ENCODE data around the gene ART1. TPM values are rescaled to one million over a fixed set of nuclear protein-coding genes. Genes with fewer than 3 reads are reported as not detected.

ART1 gene
- total RNA-seq, 1 donor from 2014 or later, result not detected

DNA sequence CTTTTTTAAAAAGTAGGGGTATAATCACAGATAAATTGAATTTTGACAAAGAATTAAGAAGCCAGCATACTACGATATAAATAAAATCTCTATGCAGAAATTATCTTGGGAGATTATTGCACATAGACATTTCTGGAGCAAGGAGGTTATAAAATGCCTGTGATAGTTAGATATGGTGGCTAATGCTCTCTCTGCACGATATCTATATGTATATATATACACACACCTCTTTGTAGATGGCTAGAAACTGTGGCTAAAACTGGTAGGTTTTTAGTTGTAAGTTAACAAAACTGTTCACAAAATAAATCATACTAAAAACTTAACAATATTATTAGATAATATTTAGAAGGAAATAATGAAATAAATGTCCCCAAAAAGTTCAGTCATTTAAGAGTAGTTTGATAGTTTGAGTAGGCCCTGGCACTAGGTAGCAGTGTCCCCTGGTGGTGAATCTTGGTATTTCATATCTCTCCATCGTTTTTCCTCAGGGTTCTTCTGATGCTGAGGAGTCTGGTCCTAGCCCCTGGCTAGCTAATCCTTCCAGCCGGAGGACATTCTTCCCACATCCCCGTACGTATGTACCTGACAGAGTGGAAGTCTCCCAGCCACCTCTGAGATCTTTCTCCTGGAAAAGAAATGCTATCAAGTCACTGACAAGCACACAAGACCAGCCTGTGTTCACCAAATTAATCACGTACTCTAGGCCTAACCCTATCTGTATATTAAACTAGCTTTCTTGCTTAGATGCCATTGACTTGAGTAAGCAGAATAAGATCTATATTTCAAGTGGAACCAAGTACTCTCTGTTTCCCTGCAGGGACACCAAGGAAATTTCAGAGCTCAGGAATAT lies 35.3 kb upstream of the ART1 start:
- H3K27me3 Mint-ChIP-seq (ENCODE audit: unreplicated experiment), result peaks cover 1% of the 10 kb centered on the region
- no peaks in the 10 kb centered on the region for H3K36me3 Mint-ChIP-seq (ENCODE audit: low read depth, unreplicated experiment)
- peak; percentile 50 for DNase-seq (ENCODE audit: low spot score)
- H3K27ac Mint-ChIP-seq (ENCODE audit: unreplicated experiment), result no peak overlapping the region
- H3K4me1 Mint-ChIP-seq (ENCODE audit: unreplicated experiment), result no peaks in the 10 kb centered on the region
- TF ChIP-seq, protein P1, sequence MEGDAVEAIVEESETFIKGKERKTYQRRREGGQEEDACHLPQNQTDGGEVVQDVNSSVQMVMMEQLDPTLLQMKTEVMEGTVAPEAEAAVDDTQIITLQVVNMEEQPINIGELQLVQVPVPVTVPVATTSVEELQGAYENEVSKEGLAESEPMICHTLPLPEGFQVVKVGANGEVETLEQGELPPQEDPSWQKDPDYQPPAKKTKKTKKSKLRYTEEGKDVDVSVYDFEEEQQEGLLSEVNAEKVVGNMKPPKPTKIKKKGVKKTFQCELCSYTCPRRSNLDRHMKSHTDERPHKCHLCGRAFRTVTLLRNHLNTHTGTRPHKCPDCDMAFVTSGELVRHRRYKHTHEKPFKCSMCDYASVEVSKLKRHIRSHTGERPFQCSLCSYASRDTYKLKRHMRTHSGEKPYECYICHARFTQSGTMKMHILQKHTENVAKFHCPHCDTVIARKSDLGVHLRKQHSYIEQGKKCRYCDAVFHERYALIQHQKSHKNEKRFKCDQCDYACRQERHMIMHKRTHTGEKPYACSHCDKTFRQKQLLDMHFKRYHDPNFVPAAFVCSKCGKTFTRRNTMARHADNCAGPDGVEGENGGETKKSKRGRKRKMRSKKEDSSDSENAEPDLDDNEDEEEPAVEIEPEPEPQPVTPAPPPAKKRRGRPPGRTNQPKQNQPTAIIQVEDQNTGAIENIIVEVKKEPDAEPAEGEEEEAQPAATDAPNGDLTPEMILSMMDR (IDR thresholded peaks at IDR 0.05; ENCODE audit: unreplicated experiment), result peak; percentile 95
- no peak overlapping the region for H3K4me3 Mint-ChIP-seq (ENCODE audit: unreplicated experiment)
- no peaks in the 10 kb centered on the region for H3K9me3 Mint-ChIP-seq (ENCODE audit: unreplicated experiment)

DNA sequence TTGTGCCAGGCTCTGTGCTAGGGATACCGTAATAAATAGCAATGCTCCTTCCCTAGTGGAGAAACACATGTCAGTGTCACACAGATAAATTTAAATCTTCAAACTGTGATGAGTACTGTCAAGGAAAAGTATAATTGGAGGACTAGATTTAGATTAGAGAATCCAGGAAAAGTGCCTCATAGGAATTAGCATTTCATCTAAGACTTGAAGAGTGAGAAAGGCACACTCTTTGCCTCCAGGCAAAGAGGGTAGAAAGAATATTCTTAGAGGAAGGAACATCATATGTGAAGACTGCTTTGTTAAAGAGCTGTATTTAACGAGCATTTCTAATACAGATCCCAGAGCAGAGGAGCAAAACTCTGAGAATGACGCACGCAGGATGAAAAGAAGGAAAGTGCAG lies 34.1 kb upstream of the ART1 start:
- TF ChIP-seq, protein P1 (IDR thresholded peaks at IDR 0.05; ENCODE audit: unreplicated experiment), result no peak
- no peaks in the 10 kb centered on the region for H3K36me3 Mint-ChIP-seq (ENCODE audit: low read depth, unreplicated experiment)
- H3K27ac Mint-ChIP-seq (ENCODE audit: unreplicated experiment), result no peak overlapping the region
- no peaks in the 10 kb centered on the region for H3K9me3 Mint-ChIP-seq (ENCODE audit: unreplicated experiment)
- no peak overlapping the region for H3K4me3 Mint-ChIP-seq (ENCODE audit: unreplicated experiment)
- no peak for DNase-seq (ENCODE audit: low spot score)
- no peaks in the 10 kb centered on the region for H3K4me1 Mint-ChIP-seq (ENCODE audit: unreplicated experiment)
- H3K27me3 Mint-ChIP-seq (ENCODE audit: unreplicated experiment), result peaks cover 1% of the 10 kb centered on the region

DNA sequence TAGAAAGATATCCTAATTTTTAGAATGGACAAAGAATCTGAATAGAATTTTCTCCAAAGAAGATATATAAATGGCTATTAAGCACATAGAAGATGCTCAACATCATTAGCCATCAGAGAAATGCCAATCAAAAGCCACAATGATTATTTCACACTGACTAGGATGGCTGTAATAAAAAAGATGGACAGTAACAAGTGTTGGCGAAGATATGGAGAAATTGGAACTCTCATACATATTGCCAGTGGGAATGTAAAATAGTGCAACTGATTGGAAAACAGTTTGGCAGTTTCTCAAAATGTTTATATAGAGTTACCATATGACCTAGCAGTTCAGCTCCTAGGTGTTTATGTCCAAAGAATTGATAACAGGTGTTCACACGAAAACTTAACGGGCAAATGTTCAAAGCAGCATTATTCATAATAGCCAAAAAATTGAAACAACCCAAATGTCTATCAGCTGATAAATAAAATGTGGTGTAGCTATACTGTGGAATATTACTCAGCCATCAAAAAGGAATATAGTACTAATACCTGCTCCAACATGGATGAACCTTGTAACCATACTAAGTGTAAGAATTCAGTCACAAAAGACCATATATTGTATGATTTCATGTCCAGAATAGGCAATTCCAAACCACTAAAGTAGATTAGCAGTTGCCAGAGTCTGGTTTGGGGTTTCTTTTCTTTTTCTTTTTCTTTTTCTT lies 32.8 kb upstream of the ART1 start:
- Mint-ChIP-seq H3K36me3 (ENCODE audit: low read depth, unreplicated experiment) (no peaks in the 10 kb centered on the region), H3K4me3 (ENCODE audit: unreplicated experiment) (no peak overlapping the region), H3K9me3 (ENCODE audit: unreplicated experiment) (no peaks in the 10 kb centered on the region), H3K4me1 (ENCODE audit: unreplicated experiment) (peaks cover 4% of the 10 kb centered on the region), H3K27me3 (ENCODE audit: unreplicated experiment) (no peaks in the 10 kb centered on the region), H3K27ac (ENCODE audit: unreplicated experiment) (no peak overlapping the region)
- TF ChIP-seq, protein P1 (IDR thresholded peaks at IDR 0.05; ENCODE audit: unreplicated experiment), result no peak
- no peak for DNase-seq (ENCODE audit: low spot score)

DNA sequence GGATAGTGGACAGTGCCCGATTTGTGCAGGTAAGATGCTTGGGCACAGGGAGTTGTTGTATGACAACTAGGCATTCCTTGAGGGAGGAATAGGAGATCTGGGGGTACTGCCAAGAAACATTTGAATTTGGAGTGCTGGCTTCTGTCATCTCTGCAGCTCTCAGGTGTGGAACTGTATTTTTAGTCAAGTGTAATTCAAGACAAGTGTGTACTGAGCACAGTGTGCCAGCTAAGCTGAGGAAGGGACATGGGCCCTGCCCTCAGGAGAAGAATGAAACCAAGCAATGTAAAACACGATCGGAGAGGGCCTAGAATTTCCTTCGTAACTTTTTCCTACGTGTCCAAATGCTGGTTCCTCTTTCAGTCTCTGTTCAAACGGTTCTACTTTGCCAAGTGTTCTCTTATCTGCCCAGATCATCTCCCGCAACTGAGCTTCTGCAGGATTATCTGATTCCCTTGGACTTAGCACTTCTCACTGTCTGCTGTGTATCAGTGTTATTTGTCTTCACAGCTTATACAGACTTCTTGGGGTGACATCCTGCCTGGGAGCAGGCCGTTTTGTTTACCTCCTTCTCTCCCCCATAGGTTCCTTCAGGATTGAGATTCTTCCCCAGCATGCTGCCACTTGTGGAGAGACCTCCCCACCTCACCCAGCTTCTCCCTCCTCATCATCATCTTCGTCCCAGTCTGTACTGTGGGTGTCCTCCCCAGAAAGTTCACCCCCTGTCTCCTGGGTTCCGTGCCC lies 30.8 kb upstream of the ART1 start:
- DNase-seq (ENCODE audit: low spot score), result no peak
- Mint-ChIP-seq H3K9me3 (ENCODE audit: unreplicated experiment) (no peaks in the 10 kb centered on the region), H3K36me3 (ENCODE audit: low read depth, unreplicated experiment) (no peaks in the 10 kb centered on the region), H3K4me1 (ENCODE audit: unreplicated experiment) (peaks cover 4% of the 10 kb centered on the region), H3K4me3 (ENCODE audit: unreplicated experiment) (no peak overlapping the region), H3K27ac (ENCODE audit: unreplicated experiment) (no peak overlapping the region), H3K27me3 (ENCODE audit: unreplicated experiment) (no peaks in the 10 kb centered on the region)
- TF ChIP-seq, protein P1 (IDR thresholded peaks at IDR 0.05; ENCODE audit: unreplicated experiment), result no peak
